ENCODE results near the gene ARMC7.

The ARMC7 gene

GRCh38 chr17:75109407-75110233 is at the start of gene ARMC7:
Gene ARMC7 (plus strand): TSS chr17:75109969. CDS start chr17:75110289, 320 bp downstream.
- no peak for TF ChIP-seq CTCF (IDR thresholded peaks at IDR 0.05)

DNA sequence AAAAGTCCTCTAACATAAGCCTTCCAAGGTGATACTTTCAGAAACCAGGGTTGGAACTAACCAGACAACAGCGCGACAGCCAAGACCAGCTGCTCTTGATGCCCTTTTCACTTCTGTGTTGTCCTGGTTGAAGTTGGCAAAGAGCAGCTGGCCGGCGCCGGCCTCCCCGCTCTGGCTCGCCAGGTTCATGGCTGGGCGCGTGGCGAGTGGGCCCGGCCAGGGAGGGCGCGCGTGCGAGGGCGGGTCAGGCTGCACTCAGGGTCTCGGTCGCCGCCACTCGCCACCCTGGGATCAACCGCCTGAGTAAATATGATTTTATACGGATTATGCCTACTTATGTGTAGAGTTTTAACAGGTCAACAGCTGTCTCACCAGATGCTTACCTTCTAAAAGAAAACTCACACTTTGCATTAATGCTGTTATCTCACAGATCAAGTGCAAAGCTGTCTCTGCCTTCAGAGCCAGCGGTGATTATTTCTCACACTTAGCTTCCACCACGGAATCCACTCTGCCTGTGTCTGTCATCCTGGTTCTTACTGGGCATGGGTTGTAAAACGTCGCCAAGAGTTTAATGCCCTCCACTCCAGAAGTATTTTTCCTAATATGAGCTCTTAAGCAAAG is 49.2 kb upstream of the ARMC7 start:
- TF ChIP-seq CTCF (IDR thresholded peaks at IDR 0.05) = no peak

GRCh38 chr17:75061055-75061438 is 48.7 kb upstream of the ARMC7 start:
- TF ChIP-seq CTCF (IDR thresholded peaks at IDR 0.05) = no peak

DNA sequence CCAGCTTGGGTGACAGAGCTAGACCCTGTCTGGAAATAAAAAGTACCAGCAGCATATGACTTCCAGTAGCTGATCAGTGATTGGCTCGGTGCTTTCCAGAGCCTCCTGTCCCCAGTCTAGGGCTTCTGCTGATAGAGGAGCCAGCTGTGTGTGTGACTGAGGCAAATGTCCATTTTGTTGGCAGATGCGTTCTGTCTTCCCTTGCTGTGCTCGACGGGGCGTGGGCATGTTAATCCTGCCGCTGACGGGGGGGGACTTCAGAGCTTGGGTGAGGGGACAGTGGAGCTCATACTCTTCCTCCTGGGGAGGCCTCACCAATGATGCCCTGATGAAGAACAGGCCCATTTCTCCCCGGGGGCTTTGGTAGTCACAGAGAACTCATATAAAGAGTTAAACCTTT is 48.2 kb upstream of the ARMC7 start:
- TF ChIP-seq CTCF (IDR thresholded peaks at IDR 0.05) = no peak

DNA sequence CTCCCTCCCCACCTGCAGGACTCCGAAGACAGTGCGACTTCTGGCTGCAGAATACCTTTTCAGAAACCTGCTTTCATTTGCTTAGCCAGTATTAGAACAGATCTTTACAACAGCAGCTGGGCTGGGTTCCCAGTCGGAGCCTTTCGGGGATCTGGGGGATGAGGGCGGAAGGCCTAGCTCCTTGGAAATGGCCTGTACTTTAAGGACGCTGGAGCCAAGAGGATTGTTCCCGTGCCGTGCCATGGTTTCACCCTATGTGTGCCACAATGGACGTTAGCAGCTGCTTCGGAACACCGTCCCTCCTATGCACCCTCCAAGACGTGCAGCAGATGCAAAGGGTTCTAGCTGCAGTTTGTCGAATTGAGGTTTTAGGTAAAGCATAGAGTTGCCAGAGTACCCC is 46.6 kb upstream of the ARMC7 start:
- TF ChIP-seq CTCF (IDR thresholded peaks at IDR 0.05) = no peak

DNA sequence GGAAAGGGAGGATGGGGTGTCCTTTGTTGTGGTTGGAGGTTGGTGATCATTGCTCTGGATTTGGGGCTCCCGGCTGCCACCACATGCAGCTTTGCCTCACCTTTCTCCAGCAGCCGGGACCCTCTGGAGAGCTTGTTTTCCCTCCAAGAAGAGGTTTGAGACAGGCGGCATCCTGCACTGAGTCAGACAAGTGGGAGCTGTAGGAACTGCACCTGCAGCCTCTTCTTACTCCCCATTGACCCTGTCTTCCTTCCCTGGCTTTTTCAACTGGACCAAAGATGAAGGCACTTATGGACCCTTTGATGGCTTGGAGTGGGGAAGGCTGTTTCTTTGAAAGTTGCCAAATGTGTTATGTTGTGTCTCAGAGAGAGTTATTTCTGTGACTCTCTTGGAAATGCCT is 46.1 kb upstream of the ARMC7 start:
- no peak for TF ChIP-seq CTCF (IDR thresholded peaks at IDR 0.05)

DNA sequence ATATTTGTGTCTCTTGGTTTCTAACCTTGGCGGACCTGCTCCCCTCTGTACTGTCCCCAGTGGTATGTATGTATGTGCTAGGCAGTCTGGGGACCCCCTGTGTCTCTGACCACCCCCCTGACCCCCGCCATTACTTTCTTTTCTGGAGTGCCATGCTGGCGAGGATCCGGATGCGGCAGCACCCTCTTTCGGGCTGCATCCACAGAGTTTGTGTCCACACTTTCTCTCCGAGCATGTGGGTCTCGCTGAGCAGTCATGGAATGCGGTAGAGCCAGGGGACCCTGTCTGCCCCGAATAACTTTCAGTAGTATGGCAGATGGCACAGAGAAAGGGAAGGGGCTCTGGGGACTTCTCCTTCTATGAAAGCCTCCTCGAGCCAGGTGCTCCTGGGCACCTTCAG is 45.7 kb upstream of the ARMC7 start:
- no peak for TF ChIP-seq CTCF (IDR thresholded peaks at IDR 0.05)
